HEK293 (cell line): ENCODE measurements around the gene FFAR1.

Experiments used
- AEBP2 ChIP-seq: fragments of 450-650 bp; formaldehyde crosslinking; IDR thresholded peaks from 2 replicates; pipeline ENCODE4 v1.5.1; 2016; ENCODE audit warnings: missing biosample characterization, missing genetic modification characterization, borderline replicate concordance
- GLI4 ChIP-seq: fragments of 450-650 bp; formaldehyde crosslinking; IDR thresholded peaks from 2 replicates; pipeline ENCODE4 v1.5.1; 2016; ENCODE audit warnings: missing biosample characterization, missing genetic modification characterization
- HIC1 ChIP-seq: fragments of 450-650 bp; formaldehyde crosslinking; IDR thresholded peaks from 2 replicates; pipeline ENCODE4 v1.5.1; 2016; ENCODE audit warnings: missing biosample characterization, missing genetic modification characterization
- HOXD13 ChIP-seq: sonication (generic); formaldehyde crosslinking; IDR thresholded peaks from 2 replicates; pipeline ENCODE4 v1.8.0; 2022; ENCODE audit warnings: missing genetic modification reagents, borderline replicate concordance
- KLF1 ChIP-seq: fragments of 450-650 bp; formaldehyde crosslinking; IDR thresholded peaks from 2 replicates; pipeline ENCODE4 v1.5.1; 2016; ENCODE audit warnings: missing biosample characterization, missing genetic modification characterization
- OVOL3 ChIP-seq: fragments of 450-650 bp; formaldehyde crosslinking; IDR thresholded peaks from 2 replicates; pipeline ENCODE4 v1.5.1; 2016; ENCODE audit warnings: missing biosample characterization, missing genetic modification characterization
- SETDB1 ChIP-seq: IDR thresholded peaks from one replicate; pipeline ENCODE4 v1.6.1; 2017; ENCODE audit warnings: mild to moderate bottlenecking, low read length, moderate library complexity, mixed read lengths; ENCODE audit not compliant: insufficient read length
- SP2 ChIP-seq: fragments of 450-650 bp; formaldehyde crosslinking; IDR thresholded peaks from 2 replicates; pipeline ENCODE4 v1.5.1; 2016; ENCODE audit warnings: missing biosample characterization, missing genetic modification characterization
- TCF7L2 ChIP-seq: IDR thresholded peaks from 2 replicates; pipeline ENCODE4 v1.6.1; 2011; ENCODE audit warnings: low read depth, mild to moderate bottlenecking, inconsistent platforms, low read length, moderate library complexity, borderline replicate concordance
- WT1 ChIP-seq: fragments of 450-650 bp; formaldehyde crosslinking; IDR thresholded peaks from 2 replicates; pipeline ENCODE4 v1.5.1; 2016; ENCODE audit warnings: missing biosample characterization, missing genetic modification characterization
- ZBTB1 ChIP-seq: fragments of 450-650 bp; formaldehyde crosslinking; IDR thresholded peaks from 2 replicates; pipeline ENCODE4 v1.5.1; 2016; ENCODE audit warnings: missing biosample characterization, missing genetic modification characterization
- ZBTB6 ChIP-seq: fragments of 450-650 bp; formaldehyde crosslinking; IDR thresholded peaks from 2 replicates; pipeline ENCODE4 v1.5.1; 2017; ENCODE audit warnings: missing biosample characterization, missing genetic modification characterization
- ZFHX2 ChIP-seq: fragments of 450-650 bp; formaldehyde crosslinking; conservative IDR thresholded peaks from 2 replicates; pipeline ENCODE4 v1.5.1; 2016; ENCODE audit warnings: missing biosample characterization, missing genetic modification characterization
- ZFP41 ChIP-seq: fragments of 450-650 bp; formaldehyde crosslinking; IDR thresholded peaks from 2 replicates; pipeline ENCODE4 v1.5.1; 2016; ENCODE audit warnings: missing biosample characterization, missing genetic modification characterization, borderline replicate concordance
- ZIC2 ChIP-seq: fragments of 450-650 bp; formaldehyde crosslinking; IDR thresholded peaks from 2 replicates; pipeline ENCODE4 v1.5.1; 2016; ENCODE audit warnings: missing biosample characterization, missing genetic modification characterization
- ZNF132 ChIP-seq: fragments of 450-650 bp; formaldehyde crosslinking; IDR thresholded peaks from 2 replicates; pipeline ENCODE4 v1.5.1; 2017; ENCODE audit warnings: missing biosample characterization, missing genetic modification characterization, borderline replicate concordance
- ZNF133 ChIP-seq: fragments of 450-650 bp; formaldehyde crosslinking; IDR thresholded peaks from 2 replicates; pipeline ENCODE4 v1.5.1; 2016; ENCODE audit warnings: missing biosample characterization, missing genetic modification characterization
- ZNF138 ChIP-seq: fragments of 450-650 bp; formaldehyde crosslinking; IDR thresholded peaks from 2 replicates; pipeline ENCODE4 v1.5.1; 2016; ENCODE audit warnings: missing biosample characterization, missing genetic modification characterization, borderline replicate concordance
- ZNF175 ChIP-seq: fragments of 450-650 bp; formaldehyde crosslinking; IDR thresholded peaks from 2 replicates; pipeline ENCODE4 v1.5.1; 2016; ENCODE audit warnings: missing biosample characterization, missing genetic modification characterization
- ZNF202 ChIP-seq: fragments of 450-650 bp; formaldehyde crosslinking; IDR thresholded peaks from 2 replicates; pipeline ENCODE4 v1.5.1; 2016; ENCODE audit warnings: missing biosample characterization, missing genetic modification characterization, borderline replicate concordance
- ZNF302 ChIP-seq: fragments of 450-650 bp; formaldehyde crosslinking; IDR thresholded peaks from 2 replicates; pipeline ENCODE4 v1.5.1; 2016; ENCODE audit warnings: missing biosample characterization, missing genetic modification characterization, low read depth
- ZNF37A ChIP-seq: fragments of 450-650 bp; IDR thresholded peaks from 2 replicates; pipeline ENCODE4 v1.5.1; 2018; ENCODE audit warnings: missing biosample characterization, missing genetic modification characterization
- ZNF391 ChIP-seq: fragments of 450-650 bp; formaldehyde crosslinking; IDR thresholded peaks from 2 replicates; pipeline ENCODE4 v1.5.1; 2016; ENCODE audit warnings: low read depth, missing biosample characterization, missing genetic modification characterization, borderline replicate concordance
- ZNF398 ChIP-seq: fragments of 450-650 bp; formaldehyde crosslinking; IDR thresholded peaks from 2 replicates; pipeline ENCODE4 v1.5.1; 2017; ENCODE audit warnings: missing biosample characterization, missing genetic modification characterization
- ZNF488 ChIP-seq: fragments of 450-650 bp; formaldehyde crosslinking; IDR thresholded peaks from 2 replicates; pipeline ENCODE4 v1.5.1; 2016; ENCODE audit warnings: missing biosample characterization, missing genetic modification characterization
- ZNF501 ChIP-seq: fragments of 450-650 bp; formaldehyde crosslinking; IDR thresholded peaks from 2 replicates; pipeline ENCODE4 v1.5.1; 2016; ENCODE audit warnings: missing biosample characterization, missing genetic modification characterization
- ZNF510 ChIP-seq: fragments of 450-650 bp; formaldehyde crosslinking; IDR thresholded peaks from 2 replicates; pipeline ENCODE4 v1.5.1; 2018; ENCODE audit warnings: mild to moderate bottlenecking, missing genetic modification characterization, missing biosample characterization; ENCODE audit not compliant: insufficient replicate concordance
- ZNF513 ChIP-seq: fragments of 450-650 bp; IDR thresholded peaks from 2 replicates; pipeline ENCODE4 v1.5.1; 2018; ENCODE audit warnings: missing biosample characterization, missing genetic modification characterization
- ZNF521 ChIP-seq: fragments of 450-650 bp; formaldehyde crosslinking; IDR thresholded peaks from 2 replicates; pipeline ENCODE4 v1.5.1; 2017; ENCODE audit warnings: missing biosample characterization, mild to moderate bottlenecking, missing genetic modification characterization
- ZNF558 ChIP-seq: fragments of 450-650 bp; formaldehyde crosslinking; IDR thresholded peaks from 2 replicates; pipeline ENCODE4 v1.5.1; 2016; ENCODE audit warnings: missing biosample characterization, missing genetic modification characterization
- ZNF561 ChIP-seq: fragments of 450-650 bp; IDR thresholded peaks from 2 replicates; pipeline ENCODE4 v1.5.1; 2018; ENCODE audit warnings: missing biosample characterization, missing genetic modification characterization, borderline replicate concordance
- ZNF624 ChIP-seq: fragments of 450-650 bp; formaldehyde crosslinking; IDR thresholded peaks from 2 replicates; pipeline ENCODE4 v1.5.1; 2017; ENCODE audit warnings: missing biosample characterization, missing genetic modification characterization
- ZNF707 ChIP-seq: fragments of 450-650 bp; formaldehyde crosslinking; IDR thresholded peaks from 2 replicates; pipeline ENCODE4 v1.5.1; 2016; ENCODE audit warnings: missing biosample characterization, missing genetic modification characterization

The FFAR1 gene

GRCh38 chr19:35298561-35298972 is 49.1 kb upstream of the FFAR1 start (continued):
- TF ChIP-seq HIC1 (tag by site-specific recombination) = no peak
- no peak for TF ChIP-seq ZNF561 (tag by site-specific recombination)
- TF ChIP-seq ZNF202 (tag by site-specific recombination) = peak; percentile 7; the same call in 1 of the 2 replicates
- TF ChIP-seq SP2 (tag by site-specific recombination) = peak; percentile 3; the same call in 1 of the 2 replicates
- peak; percentile 25 for TF ChIP-seq ZFHX2
- TF ChIP-seq ZNF302 (tag by site-specific recombination) = no peak
- TF ChIP-seq OVOL3 (tag by site-specific recombination) = no peak; the same call in 1 of the 2 replicates
- 0 out of 2 replicates have a peak, but pooled peaks have one; percentile 3 for TF ChIP-seq ZNF488 (tag by site-specific recombination)
- TF ChIP-seq WT1 (tag by site-specific recombination) = no peak
- no peak for TF ChIP-seq ZFP41
- TF ChIP-seq ZNF37A (tag by site-specific recombination) = no peak
- TF ChIP-seq ZNF138 (tag by site-specific recombination) = no peak
- TF ChIP-seq GLI4 = no peak
- peak; percentile 5; the same call in 1 of the 2 replicates for TF ChIP-seq ZNF398 (tag by site-specific recombination)
- TF ChIP-seq SETDB1 = no peak
- no peak for TF ChIP-seq ZNF391 (tag by site-specific recombination)
- TF ChIP-seq ZNF501 (tag by site-specific recombination) = no peak
- no peak for TF ChIP-seq TCF7L2
- TF ChIP-seq ZIC2 (tag by site-specific recombination) = no peak
- no peak for TF ChIP-seq HOXD13 (CRISPR knock-in tag)
- TF ChIP-seq ZBTB1 (tag by site-specific recombination) = 0 out of 2 replicates have a peak, but pooled peaks have one; percentile 38
- TF ChIP-seq AEBP2 = peak; percentile 60; the same call in 1 of the 2 replicates
- no peak for TF ChIP-seq KLF1 (tag by site-specific recombination)
- TF ChIP-seq ZNF624 = no peak
- no peak for TF ChIP-seq ZNF513
- TF ChIP-seq ZNF132 = no peak
- no peak; the same call in 1 of the 2 replicates for TF ChIP-seq ZBTB6 (tag by site-specific recombination)
- peak; percentile 91 for TF ChIP-seq ZNF175 (tag by site-specific recombination)
- TF ChIP-seq ZNF521 (tag by site-specific recombination) = peak; percentile 92; the same call in 1 of the 2 replicates
- TF ChIP-seq ZNF133 (tag by site-specific recombination) = 0 out of 2 replicates have a peak, but pooled peaks have one; percentile 34
- no peak for TF ChIP-seq ZNF558
- no peak; the same call in 1 of the 2 replicates for TF ChIP-seq ZNF707
- no peak for TF ChIP-seq ZNF510
